D721Med (cell line): Measurements from ENCODE around the gene B3GALT2.

ENCODE experiments used
- DNase-seq: peaks from one replicate; pipeline ENCODE4 v3.0.0; 2011; ENCODE audit warnings: low spot score; ENCODE audit not compliant: insufficient read length
- FAIRE-seq: peaks from 2 replicates; lab custom pipeline; 2011; peaks lifted over from hg19 to GRCh38; lab: Jason Lieb, UNC
- TF ChIP-seq, protein P1 (sequence below): IDR thresholded peaks from 2 replicates; pipeline ENCODE4 v1.5.1; 2012; ENCODE audit warnings: mild to moderate bottlenecking, control low read depth; ENCODE audit not compliant: insufficient read depth; ENCODE audit errors: missing control alignments

B3GALT2 gene

DNA sequence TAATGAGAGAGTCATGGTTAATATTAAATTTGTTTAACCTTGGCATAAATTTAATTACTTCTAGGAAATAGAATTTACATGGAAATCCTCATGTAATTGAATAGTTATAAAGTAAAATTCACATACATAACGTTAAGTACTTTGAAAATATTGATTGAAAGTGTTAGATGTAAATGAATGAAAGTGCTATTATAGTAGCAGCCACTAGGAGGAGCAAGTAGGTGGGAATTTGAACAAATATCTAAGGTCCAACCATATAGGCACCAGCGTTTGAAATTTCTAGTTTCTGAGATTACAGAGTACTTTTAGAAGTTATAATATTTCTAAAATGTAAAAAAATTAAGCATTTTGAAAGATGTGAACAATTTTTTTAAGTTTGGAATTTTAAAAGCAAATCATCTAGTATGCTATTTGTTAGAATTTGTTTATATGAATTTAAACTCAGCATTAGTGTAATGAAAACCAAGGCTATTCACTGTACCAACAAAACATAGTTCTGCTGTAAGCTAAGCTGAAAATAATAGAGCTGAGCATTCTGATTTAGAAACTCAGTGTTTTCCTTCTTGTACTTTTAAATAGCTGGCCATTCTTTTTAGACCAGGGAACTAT, 3.3 kb downstream of the B3GALT2 start:
- TF ChIP-seq, protein P1, sequence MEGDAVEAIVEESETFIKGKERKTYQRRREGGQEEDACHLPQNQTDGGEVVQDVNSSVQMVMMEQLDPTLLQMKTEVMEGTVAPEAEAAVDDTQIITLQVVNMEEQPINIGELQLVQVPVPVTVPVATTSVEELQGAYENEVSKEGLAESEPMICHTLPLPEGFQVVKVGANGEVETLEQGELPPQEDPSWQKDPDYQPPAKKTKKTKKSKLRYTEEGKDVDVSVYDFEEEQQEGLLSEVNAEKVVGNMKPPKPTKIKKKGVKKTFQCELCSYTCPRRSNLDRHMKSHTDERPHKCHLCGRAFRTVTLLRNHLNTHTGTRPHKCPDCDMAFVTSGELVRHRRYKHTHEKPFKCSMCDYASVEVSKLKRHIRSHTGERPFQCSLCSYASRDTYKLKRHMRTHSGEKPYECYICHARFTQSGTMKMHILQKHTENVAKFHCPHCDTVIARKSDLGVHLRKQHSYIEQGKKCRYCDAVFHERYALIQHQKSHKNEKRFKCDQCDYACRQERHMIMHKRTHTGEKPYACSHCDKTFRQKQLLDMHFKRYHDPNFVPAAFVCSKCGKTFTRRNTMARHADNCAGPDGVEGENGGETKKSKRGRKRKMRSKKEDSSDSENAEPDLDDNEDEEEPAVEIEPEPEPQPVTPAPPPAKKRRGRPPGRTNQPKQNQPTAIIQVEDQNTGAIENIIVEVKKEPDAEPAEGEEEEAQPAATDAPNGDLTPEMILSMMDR = peak; percentile 97
- DNase-seq = no peak
- peak; percentile 93 for FAIRE-seq

DNA sequence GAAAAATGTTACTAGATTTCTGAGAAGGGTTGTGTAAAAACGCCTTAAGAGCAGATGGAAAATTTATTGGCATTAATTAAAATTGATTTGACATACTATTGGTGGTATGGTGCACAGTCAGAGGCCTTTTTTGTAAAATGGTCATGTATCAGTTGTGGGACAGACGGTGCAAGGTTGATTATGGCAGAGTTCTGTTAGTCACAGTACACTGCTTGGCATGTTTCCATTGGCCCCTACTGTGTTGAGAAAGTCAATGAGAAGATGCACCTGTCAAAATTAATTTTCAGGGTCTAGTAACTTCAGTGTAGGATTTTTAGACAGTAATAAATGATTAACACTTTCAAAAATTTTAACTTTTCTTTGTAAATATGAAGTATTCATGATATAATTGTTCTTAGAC, 4.4 kb downstream of the B3GALT2 start:
- FAIRE-seq = no peak
- DNase-seq = no peak
- TF ChIP-seq, protein P1 = no peak

DNA sequence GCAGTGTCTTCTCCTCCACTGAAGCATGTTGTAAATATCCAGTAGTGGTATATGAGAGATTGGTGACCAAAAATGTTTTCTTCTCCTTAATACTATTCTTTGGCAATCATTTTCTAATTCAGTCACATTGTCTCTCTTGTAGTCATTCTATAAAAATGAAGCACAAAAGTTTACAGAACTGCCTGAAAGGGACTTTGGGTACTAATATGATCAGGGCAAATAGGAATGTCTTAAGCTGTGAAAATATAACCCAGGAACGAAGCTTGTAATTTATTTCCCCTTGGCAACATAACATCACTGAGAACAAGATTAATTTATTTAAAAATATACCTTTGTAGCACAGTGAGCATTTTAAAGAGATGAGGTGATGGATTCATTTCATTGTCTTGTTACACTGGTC, 4.9 kb downstream of the B3GALT2 start:
- DNase-seq = no peak
- FAIRE-seq = no peak
- TF ChIP-seq, protein P1 = no peak

DNA sequence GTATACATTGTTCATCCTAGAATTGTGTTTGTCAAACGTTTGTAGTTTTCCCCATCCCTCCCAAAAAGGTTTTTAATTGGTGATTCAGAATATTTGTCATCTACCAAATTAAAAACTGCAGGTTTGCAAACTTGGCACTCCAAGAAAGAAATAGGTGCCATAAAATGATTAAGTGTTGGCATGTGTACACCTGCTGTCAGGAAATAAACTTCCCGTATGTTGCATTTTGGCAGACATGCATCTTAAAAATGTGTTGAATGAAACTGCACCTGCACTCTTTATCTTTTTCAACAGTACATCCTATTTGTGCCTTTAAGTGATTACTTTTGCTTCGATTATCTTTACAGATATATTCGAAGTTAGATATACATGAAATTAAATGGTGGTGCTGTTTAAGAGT, 7.3 kb downstream of the B3GALT2 start:
- DNase-seq (no peak), FAIRE-seq (no peak)
- TF ChIP-seq, protein P1 = no peak

DNA sequence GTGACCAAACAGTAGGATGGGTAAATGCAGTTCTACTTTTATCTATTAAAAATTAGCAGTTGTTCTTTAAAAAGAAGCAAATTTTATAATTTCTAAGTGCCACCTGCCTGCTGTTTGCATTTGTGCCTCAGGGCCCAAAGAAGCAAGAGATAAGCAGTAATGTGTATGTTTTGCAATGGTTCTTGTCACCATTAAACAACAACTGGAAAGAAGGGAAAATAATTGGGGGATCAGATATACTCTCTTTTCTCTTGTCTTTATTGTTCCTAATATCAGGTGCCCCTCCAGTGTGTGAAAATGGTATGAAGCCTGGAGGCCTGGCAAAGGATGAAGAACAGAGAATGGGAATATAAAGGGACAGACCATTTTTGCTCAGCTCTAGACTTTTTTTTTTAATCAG, 9.6 kb downstream of the B3GALT2 start:
- no peak for FAIRE-seq
- TF ChIP-seq, protein P1 = no peak
- DNase-seq = no peak

DNA sequence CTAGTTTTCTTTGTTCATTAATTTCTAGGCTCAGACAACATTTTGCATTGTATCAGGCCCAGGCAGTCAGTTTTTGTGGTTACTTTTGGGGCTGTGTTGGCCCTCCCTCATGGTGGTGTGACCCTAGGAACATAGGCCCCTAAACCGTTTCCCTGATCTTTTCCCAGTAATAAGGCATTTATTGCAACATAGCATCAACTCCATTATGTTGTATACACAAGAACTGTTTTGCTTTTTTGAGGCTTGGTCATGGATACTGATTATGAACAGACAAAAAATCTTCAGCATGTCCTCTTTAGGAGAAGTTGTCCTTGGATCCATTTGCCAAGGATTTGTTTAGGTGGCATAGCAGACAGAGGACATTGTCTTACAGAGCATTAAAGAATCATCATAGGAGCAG, 10.3 kb downstream of the B3GALT2 start:
- no peak for DNase-seq
- peak; percentile 89 for FAIRE-seq

DNA sequence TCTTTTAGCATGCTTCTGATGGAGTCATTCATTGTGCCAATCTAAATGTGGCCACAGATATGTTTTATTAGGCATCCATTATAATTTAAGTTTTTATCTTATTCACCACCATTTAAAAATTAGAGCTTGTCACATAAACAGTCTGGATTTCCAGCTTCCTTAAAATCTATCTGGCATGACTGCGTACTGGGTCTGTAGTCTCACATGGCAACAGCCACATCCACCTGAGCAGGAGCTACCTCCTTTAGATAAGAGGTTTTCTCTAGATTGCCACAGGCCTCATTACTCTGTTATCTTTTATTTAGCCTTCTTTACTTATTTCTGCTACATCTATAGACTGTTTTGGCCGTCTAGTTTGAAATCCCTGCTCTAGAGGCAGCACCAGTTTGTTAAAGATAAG, 29.1 kb downstream of the B3GALT2 start:
- TF ChIP-seq, protein P1 = no peak
- no peak for DNase-seq
- peak; percentile 25 for FAIRE-seq

More for the DNA sequence above, 10.3 kb downstream of the B3GALT2 start:
- TF ChIP-seq, protein P1 = no peak
